Activated naive CD4-positive, alpha-beta T cell treated with anti-CD3 and anti-CD28 coated beads, Interleukin-2, amount 50 U/mL, for 24 hours (primary cell): ENCODE measurements around the gene DNTT.
A peak's percentile ranks its signal among the peaks of the same experiment; 100 is the strongest.

ENCODE experiments used
- H3K27ac Mint-ChIP-seq: one replicate; pipeline ENCODE4 v1.8.0; 2021; ENCODE audit warnings: mild to moderate bottlenecking, mixed read lengths
- H3K27me3 Mint-ChIP-seq: one replicate; pipeline ENCODE4 v1.8.0; 2021; ENCODE audit warnings: mixed read lengths
- H3K36me3 Mint-ChIP-seq: one replicate; pipeline ENCODE4 v1.8.0; 2021; ENCODE audit warnings: mixed read lengths
- H3K4me1 Mint-ChIP-seq: one replicate; pipeline ENCODE4 v1.8.0; 2021; ENCODE audit warnings: mixed read lengths
- H3K4me3 Mint-ChIP-seq: one replicate; pipeline ENCODE4 v1.8.0; 2021; ENCODE audit warnings: mild to moderate bottlenecking, mixed read lengths
- H3K9me3 Mint-ChIP-seq: one replicate; pipeline ENCODE4 v1.8.0; 2021; ENCODE audit warnings: mixed read lengths

Gene DNTT

GRCh38 chr10:96317067-96317833 lies 13.0 kb downstream of the DNTT start:
- H3K4me3 Mint-ChIP-seq, result no peak overlapping the region
- H3K27me3 Mint-ChIP-seq, result peaks cover 3% of the 10 kb centered on the region
- H3K9me3 Mint-ChIP-seq, result no peaks in the 10 kb centered on the region
- peaks cover 3% of the 10 kb centered on the region for H3K4me1 Mint-ChIP-seq
- H3K27ac Mint-ChIP-seq, result no peak overlapping the region
- H3K36me3 Mint-ChIP-seq, result no peaks in the 10 kb centered on the region

GRCh38 chr10:96319754-96320474 lies 15.7 kb downstream of the DNTT start:
- no peaks in the 10 kb centered on the region for H3K9me3 Mint-ChIP-seq
- H3K36me3 Mint-ChIP-seq, result no peaks in the 10 kb centered on the region
- peaks cover 3% of the 10 kb centered on the region for H3K4me1 Mint-ChIP-seq
- H3K4me3 Mint-ChIP-seq, result no peak overlapping the region
- H3K27ac Mint-ChIP-seq, result peak overlapping the region; percentile 14
- H3K27me3 Mint-ChIP-seq, result peaks cover 3% of the 10 kb centered on the region

- Mint-ChIP-seq H3K9me3 (no peaks in the 10 kb centered on the region), H3K27ac (no peak overlapping the region), H3K4me1 (no peaks in the 10 kb centered on the region), H3K27me3 (peaks cover 2% of the 10 kb centered on the region), H3K4me3 (no peak overlapping the region), H3K36me3 (no peaks in the 10 kb centered on the region)
These were observed 17.6 kb downstream of the DNTT start for GRCh38 chr10:96321822-96322221.

GRCh38 chr10:96322275-96322674 lies 18.0 kb downstream of the DNTT start:
- no peaks in the 10 kb centered on the region for H3K4me1 Mint-ChIP-seq
- no peaks in the 10 kb centered on the region for H3K9me3 Mint-ChIP-seq
- H3K27ac Mint-ChIP-seq, result no peak overlapping the region
- peaks cover 2% of the 10 kb centered on the region for H3K27me3 Mint-ChIP-seq
- H3K4me3 Mint-ChIP-seq, result no peak overlapping the region
- H3K36me3 Mint-ChIP-seq, result no peaks in the 10 kb centered on the region

GRCh38 chr10:96324447-96324846 lies 20.2 kb downstream of the DNTT start:
- Mint-ChIP-seq H3K4me1 (no peaks in the 10 kb centered on the region), H3K27me3 (peaks cover under 1% of the 10 kb centered on the region), H3K4me3 (no peak overlapping the region), H3K27ac (no peak overlapping the region), H3K9me3 (no peaks in the 10 kb centered on the region), H3K36me3 (no peaks in the 10 kb centered on the region)

- Mint-ChIP-seq H3K27me3 (no peaks in the 10 kb centered on the region), H3K4me3 (no peak overlapping the region), H3K9me3 (no peaks in the 10 kb centered on the region), H3K36me3 (no peaks in the 10 kb centered on the region), H3K27ac (no peak overlapping the region), H3K4me1 (no peaks in the 10 kb centered on the region)
These were observed 21.6 kb downstream of the DNTT start for GRCh38 chr10:96325719-96326373.

GRCh38 chr10:96327462-96327861 lies 23.2 kb downstream of the DNTT start:
- H3K36me3 Mint-ChIP-seq, result no peaks in the 10 kb centered on the region
- no peaks in the 10 kb centered on the region for H3K9me3 Mint-ChIP-seq
- no peak overlapping the region for H3K4me3 Mint-ChIP-seq
- no peak overlapping the region for H3K27ac Mint-ChIP-seq
- H3K27me3 Mint-ChIP-seq, result no peaks in the 10 kb centered on the region
- peaks cover 4% of the 10 kb centered on the region for H3K4me1 Mint-ChIP-seq

- Mint-ChIP-seq H3K4me3 (no peak overlapping the region), H3K36me3 (no peaks in the 10 kb centered on the region), H3K27ac (no peak overlapping the region), H3K4me1 (peaks cover 32% of the 10 kb centered on the region), H3K27me3 (no peaks in the 10 kb centered on the region), H3K9me3 (no peaks in the 10 kb centered on the region)
These were observed 28.9 kb downstream of the DNTT start for GRCh38 chr10:96333101-96333500.

- Mint-ChIP-seq H3K9me3 (no peaks in the 10 kb centered on the region), H3K4me1 (peaks cover 32% of the 10 kb centered on the region), H3K4me3 (no peak overlapping the region), H3K27me3 (no peaks in the 10 kb centered on the region), H3K27ac (no peak overlapping the region), H3K36me3 (no peaks in the 10 kb centered on the region)
These were observed 30.6 kb downstream of the DNTT start for GRCh38 chr10:96334616-96335526.

GRCh38 chr10:96337106-96337505 lies 32.9 kb downstream of the DNTT start:
- Mint-ChIP-seq H3K4me1 (peaks cover 31% of the 10 kb centered on the region), H3K36me3 (no peaks in the 10 kb centered on the region), H3K27ac (no peak overlapping the region), H3K27me3 (no peaks in the 10 kb centered on the region), H3K9me3 (no peaks in the 10 kb centered on the region), H3K4me3 (no peak overlapping the region)

GRCh38 chr10:96338279-96338925 lies 34.2 kb downstream of the DNTT start:
- Mint-ChIP-seq H3K9me3 (no peaks in the 10 kb centered on the region), H3K27ac (no peak overlapping the region), H3K4me3 (no peak overlapping the region), H3K4me1 (peaks cover 18% of the 10 kb centered on the region), H3K36me3 (no peaks in the 10 kb centered on the region), H3K27me3 (no peaks in the 10 kb centered on the region)

- H3K36me3 Mint-ChIP-seq, result no peaks in the 10 kb centered on the region
- no peak overlapping the region for H3K27ac Mint-ChIP-seq
- no peaks in the 10 kb centered on the region for H3K9me3 Mint-ChIP-seq
- H3K27me3 Mint-ChIP-seq, result peaks cover 2% of the 10 kb centered on the region
- H3K4me3 Mint-ChIP-seq, result no peak overlapping the region
- peaks cover 11% of the 10 kb centered on the region for H3K4me1 Mint-ChIP-seq
These were observed 35.1 kb downstream of the DNTT start for GRCh38 chr10:96339383-96339782.

- no peak overlapping the region for H3K27ac Mint-ChIP-seq
- H3K27me3 Mint-ChIP-seq, result peaks cover 2% of the 10 kb centered on the region
- no peaks in the 10 kb centered on the region for H3K9me3 Mint-ChIP-seq
- H3K36me3 Mint-ChIP-seq, result no peaks in the 10 kb centered on the region
- H3K4me1 Mint-ChIP-seq, result peaks cover 2% of the 10 kb centered on the region
- H3K4me3 Mint-ChIP-seq, result no peak overlapping the region
These were observed 36.0 kb downstream of the DNTT start for GRCh38 chr10:96339956-96340904.
